HG03196 (cell line): ENCODE results near the gene MIX23.

Experiments
- ATAC-seq: cut with Tn5 transposase; IDR thresholded peaks from one replicate; pipeline ENCODE4 v1.9.1; 2021; ENCODE audit not compliant: unreplicated experiment

MIX23 gene

GRCh38 chr3:122392868-122393844, 10.1 kb upstream of the MIX23 start:
- no peak for ATAC-seq

GRCh38 chr3:122391681-122392446, 8.8 kb upstream of the MIX23 start:
- no peak for ATAC-seq

- ATAC-seq, result no peak
Measured at GRCh38 chr3:122390665-122391064, 7.6 kb upstream of the MIX23 start.

- ATAC-seq, result no peak
Measured at GRCh38 chr3:122389892-122390291, 6.9 kb upstream of the MIX23 start.

GRCh38 chr3:122389197-122389596, 6.2 kb upstream of the MIX23 start:
- ATAC-seq, result no peak

GRCh38 chr3:122387709-122388108, 4.7 kb upstream of the MIX23 start:
- ATAC-seq, result no peak

- peak; percentile 86 for ATAC-seq
Measured at GRCh38 chr3:122383771-122384697, 1.0 kb upstream of the MIX23 start, which contains the start of gene FAM162A. Gene FAM162A (plus strand): TSS chr3:122384182. CDS start chr3:122384266, 84 bp downstream.

GRCh38 chr3:122377975-122378374, 5.1 kb downstream of the MIX23 start:
- no peak for ATAC-seq

GRCh38 chr3:122374034-122374433, 9.0 kb downstream of the MIX23 start:
- ATAC-seq, result no peak

- ATAC-seq, result no peak
Measured at GRCh38 chr3:122366379-122366749, 16.7 kb downstream of the MIX23 start.

GRCh38 chr3:122365582-122366378, 17.3 kb downstream of the MIX23 start:
- ATAC-seq, result peak; percentile 56

GRCh38 chr3:122365073-122365472, 18.0 kb downstream of the MIX23 start:
- peak; percentile 48 for ATAC-seq

GRCh38 chr3:122364490-122364889, 18.5 kb downstream of the MIX23 start:
- ATAC-seq, result no peak

GRCh38 chr3:122362026-122362425, 21.0 kb downstream of the MIX23 start:
- ATAC-seq, result no peak

GRCh38 chr3:122358703-122359032, 24.4 kb downstream of the MIX23 start:
- ATAC-seq, result no peak

GRCh38 chr3:122357828-122358702, 25.0 kb downstream of the MIX23 start:
- no peak for ATAC-seq

GRCh38 chr3:122356402-122356801, 26.6 kb downstream of the MIX23 start:
- ATAC-seq, result no peak

GRCh38 chr3:122355612-122356011, 27.4 kb downstream of the MIX23 start:
- ATAC-seq, result no peak

- ATAC-seq, result no peak
Measured at GRCh38 chr3:122353893-122354401, 29.1 kb downstream of the MIX23 start.
